Hepatocyte (in vitro differentiated cells): Measurements from ENCODE around the gene CASKIN1. TPM values are rescaled to one million over a fixed set of nuclear protein-coding genes. Genes with fewer than 3 reads are reported as not detected.

Source experiments
- DNase-seq: peaks from one replicate; pipeline ENCODE4 v3.0.0-alpha.2; 2016; ENCODE audit warnings: low spot score
- H2AFZ ChIP-seq: fragments of 200-600 bp; sonication (generic); 2 replicates; pipeline ENCODE4 v1.6.0; 2016; ENCODE audit warnings: antibody characterized with exemption, mild to moderate bottlenecking
- H3K27ac ChIP-seq: fragments of 200-600 bp; sonication (generic); 2 replicates; pipeline ENCODE4 v1.5.1; 2016; ENCODE audit warnings: mild to moderate bottlenecking
- H3K27me3 ChIP-seq: fragments of 200-600 bp; sonication (generic); 2 replicates; pipeline ENCODE4 v1.6.1; 2016
- H3K36me3 ChIP-seq: fragments of 200-600 bp; sonication (generic); replicated peaks from 2 replicates; pipeline ENCODE4 v1.5.1; 2016; ENCODE audit warnings: low read depth; ENCODE audit not compliant: insufficient read depth
- H3K4me1 ChIP-seq: fragments of 200-600 bp; sonication (generic); 2 replicates; pipeline ENCODE4 v1.5.1; 2016; ENCODE audit warnings: mild to moderate bottlenecking, moderate library complexity; ENCODE audit not compliant: insufficient read depth
- H3K4me2 ChIP-seq: fragments of 200-600 bp; sonication (generic); 2 replicates; pipeline ENCODE4 v1.6.0; 2016
- H3K4me3 ChIP-seq: fragments of 200-600 bp; sonication (generic); 2 replicates; pipeline ENCODE4 v1.5.1; 2016; ENCODE audit warnings: mild to moderate bottlenecking
- H3K79me2 ChIP-seq: fragments of 200-600 bp; sonication (generic); 2 replicates; pipeline ENCODE4 v1.6.0; 2017; ENCODE audit warnings: mild to moderate bottlenecking
- H3K9me2 ChIP-seq: fragments of 200-600 bp; sonication (generic); replicated peaks from 2 replicates; pipeline ENCODE4 v1.6.0; 2017; ENCODE audit warnings: mild to moderate bottlenecking; ENCODE audit not compliant: insufficient read depth
- H3K9me3 ChIP-seq: fragments of 200-600 bp; sonication (generic); 2 replicates; pipeline ENCODE4 v1.5.1; 2016; ENCODE audit warnings: low read depth, mild to moderate bottlenecking
- H4K20me1 ChIP-seq: fragments of 200-600 bp; sonication (generic); 2 replicates; pipeline ENCODE4 v1.6.0; 2016; ENCODE audit warnings: mild to moderate bottlenecking; ENCODE audit not compliant: insufficient read depth, poor library complexity, severe bottlenecking
- CTCF ChIP-seq: fragments of 200-600 bp; sonication (generic); IDR thresholded peaks from 2 replicates; pipeline ENCODE4 v1.5.1; 2016; ENCODE audit warnings: antibody characterized with exemption, mild to moderate bottlenecking; ENCODE audit not compliant: poor library complexity
- EZH2 ChIP-seq: fragments of 200-600 bp; sonication (generic); IDR thresholded peaks from 2 replicates; pipeline ENCODE4 v1.6.1; 2016; ENCODE audit warnings: antibody characterized with exemption, mild to moderate bottlenecking, borderline replicate concordance
- EZH2phosphoT487 ChIP-seq: fragments of 200-600 bp; sonication (generic); IDR thresholded peaks from one replicate; pipeline ENCODE4 v1.6.1; 2018; ENCODE audit warnings: antibody characterized with exemption, mild to moderate bottlenecking, low read depth, moderate library complexity; ENCODE audit not compliant: unreplicated experiment, severe bottlenecking
- WGBS: methylation state at CpG from one replicate; pipeline ENCODE4 v1.1.6; 2016; ENCODE audit warnings: low lambda C conversion rate; ENCODE audit errors: missing lambda C conversion rate; 5-methylcytosine and 5-hydroxymethylcytosine counted together
- polyA plus RNA-seq: library from polyadenylated mRNA; unstranded; fragments of >200 nt; fragmentation: Nextera tagmentation; extraction: Ambion mirVana; gene quantifications from 2 replicates; pipeline ENCODE4 v1.2.1, GENCODE V29; 2016
- total RNA-seq: library from RNA; depleted of rRNA; stranded (reverse); fragments of >200 nt; gene quantifications from 2 replicates; pipeline ENCODE4 v1.2.3, GENCODE V29; 2014

The CASKIN1 gene
- total and polyA plus RNA-seq, 2 experiments from 2014 or later = 0.47 to 1.7 TPM

- Histone ChIP-seq H3K4me2 (no peak overlapping the region), H3K4me1 (peaks cover 14% of the 10 kb centered on the region), H3K36me3 (no peaks in the 10 kb centered on the region), H3K79me2 (peaks cover 20% of the 10 kb centered on the region), H3K9me2 (no peaks in the 10 kb centered on the region), H3K27ac (no peak overlapping the region), H3K27me3 (no peaks in the 10 kb centered on the region), H4K20me1 (no peaks in the 10 kb centered on the region), H3K9me3 (no peaks in the 10 kb centered on the region), H2AFZ (no peak overlapping the region), H3K4me3 (no peak overlapping the region)
- DNase-seq = no peak
- 95% methylated on average over 18 of the region's 18 CpGs for WGBS
- no peak for TF ChIP-seq CTCF
- no peak for TF ChIP-seq EZH2
- TF ChIP-seq EZH2phosphoT487 = no peak
Measured at GRCh38 chr16:2167068-2167638, 29.3 kb downstream of the CASKIN1 start.

GRCh38 chr16:2166263-2167067 is 29.9 kb downstream of the CASKIN1 start:
- 94% methylated on average over 17 of the region's 17 CpGs for WGBS
- no peaks in the 10 kb centered on the region for H3K36me3 ChIP-seq
- H3K4me3 ChIP-seq = no peak overlapping the region
- DNase-seq = no peak
- H3K27ac ChIP-seq = no peak overlapping the region
- H3K9me2 ChIP-seq = no peaks in the 10 kb centered on the region
- TF ChIP-seq EZH2phosphoT487 (no peak), CTCF (no peak), EZH2 (no peak)
- no peak overlapping the region for H2AFZ ChIP-seq
- no peaks in the 10 kb centered on the region for H3K9me3 ChIP-seq
- H4K20me1 ChIP-seq = no peaks in the 10 kb centered on the region
- H3K79me2 ChIP-seq = peaks cover 27% of the 10 kb centered on the region
- H3K27me3 ChIP-seq = no peaks in the 10 kb centered on the region
- H3K4me1 ChIP-seq = peaks cover 21% of the 10 kb centered on the region
- H3K4me2 ChIP-seq = no peak overlapping the region

DNA sequence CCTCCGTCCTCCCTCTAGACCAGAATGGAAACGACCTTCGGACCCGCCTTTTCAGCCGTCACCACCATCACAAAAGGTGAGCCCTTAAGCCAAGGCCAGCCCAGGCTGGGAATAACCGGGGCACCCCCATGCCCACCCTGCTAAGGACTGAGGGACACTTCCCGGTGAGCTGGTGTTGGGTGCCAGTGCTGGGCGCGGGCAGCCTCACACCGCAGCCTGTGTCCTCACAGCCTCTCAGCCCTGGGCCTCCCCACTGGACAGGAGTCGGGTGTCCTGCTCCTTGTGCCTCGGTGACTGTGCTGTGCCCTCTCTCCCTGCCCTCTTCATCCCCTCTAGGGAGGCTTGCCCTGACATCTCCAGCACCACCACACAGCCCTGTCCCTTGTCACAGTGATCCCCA is 30.5 kb downstream of the CASKIN1 start:
- Histone ChIP-seq H2AFZ (no peak overlapping the region), H3K27ac (no peak overlapping the region), H3K9me3 (no peaks in the 10 kb centered on the region), H3K4me1 (peaks cover 23% of the 10 kb centered on the region), H3K27me3 (no peaks in the 10 kb centered on the region), H3K36me3 (no peaks in the 10 kb centered on the region), H3K9me2 (no peaks in the 10 kb centered on the region), H3K79me2 (peaks cover 33% of the 10 kb centered on the region), H3K4me2 (no peak overlapping the region), H4K20me1 (peaks cover under 1% of the 10 kb centered on the region), H3K4me3 (no peak overlapping the region)
- TF ChIP-seq EZH2phosphoT487 (no peak), EZH2 (no peak), CTCF (no peak)
- no peak for DNase-seq
- WGBS = 95% methylated on average over 12 of the region's 12 CpGs
